AG04449 (cell line): ENCODE data around the gene LMLN.
A peak's percentile ranks its signal among the peaks of the same experiment; 100 is the strongest.

Experiments
- CTCF ChIA-PET: fragments of 350-600 bp; formaldehyde crosslinking; extraction: SDS; loops from one replicate; lab custom pipeline; 2021; ENCODE audit warnings: antibody characterized with exemption; lab: Yijun Ruan, JAX
- POLR2A ChIA-PET: fragments of 400-600, 350-600 bp; formaldehyde crosslinking; extraction: SDS; loops from one replicate; lab custom pipeline; 2020; ENCODE audit warnings: antibody characterized with exemption, inconsistent platforms; lab: Yijun Ruan, JAX
- DNase-seq: peaks from one replicate; pipeline ENCODE4 v3.0.0-alpha.2; 2010; ENCODE audit warnings: low read depth, low spot score
- H3K4me3 ChIP-seq: 2 replicates; pipeline ENCODE4 v1.5.1; 2011; ENCODE audit warnings: low read depth, mild to moderate bottlenecking, control low read depth, low read length
- CTCF ChIP-seq: IDR thresholded peaks from one replicate; pipeline ENCODE4 v1.5.1; 2011; ENCODE audit warnings: mild to moderate bottlenecking, moderate library complexity, low read length, control low read depth, inconsistent platforms; ENCODE audit not compliant: insufficient read depth; ENCODE audit errors: missing control alignments

The LMLN gene

GRCh38 chr3:198062068-198062465 is 102.0 kb downstream of the LMLN start:
- TF ChIP-seq CTCF: no peak
- CTCF ChIA-PET: interaction anchor here (1.8 to 2.5 kb wide), 2 partner anchors 10 to 18 kb away, joined by 3 to 7 read pairs; no protein-coding TSS in a partner anchor
- no peak for DNase-seq
- no peak overlapping the region for H3K4me3 ChIP-seq
- POLR2A ChIA-PET: no interaction called here

GRCh38 chr3:198064420-198064819 is 104.4 kb downstream of the LMLN start:
- CTCF ChIA-PET: interaction anchor here (3.0 kb wide), 1 partner anchor 16 kb away, joined by 13 read pairs; no protein-coding TSS in a partner anchor

GRCh38 chr3:198065897-198066296 is 105.9 kb downstream of the LMLN start:
- no peak for DNase-seq
- no peak for TF ChIP-seq CTCF
- H3K4me3 ChIP-seq: no peak overlapping the region
- ChIA-PET POLR2A (no interaction called here), CTCF (interaction anchor here (3.0 kb wide), 1 partner anchor 15 kb away, joined by 13 read pairs; no protein-coding TSS in a partner anchor)

More at GRCh38 chr3:198064420-198064819, 104.4 kb downstream of the LMLN start:
- H3K4me3 ChIP-seq: no peak overlapping the region
- POLR2A ChIA-PET: no interaction called here
- no peak for DNase-seq
- TF ChIP-seq CTCF: no peak

GRCh38 chr3:198067416-198067815 is 107.4 kb downstream of the LMLN start:
- POLR2A ChIA-PET: interaction anchor here (0.7 kb wide), 1 partner anchor 14 kb away, joined by 3 read pairs; no protein-coding TSS in a partner anchor
- DNase-seq: no peak
- no peak for TF ChIP-seq CTCF
- CTCF ChIA-PET: interaction anchor here (3.0 kb wide), 1 partner anchor 13 kb away, joined by 13 read pairs; no protein-coding TSS in a partner anchor
- no peak overlapping the region for H3K4me3 ChIP-seq

GRCh38 chr3:198070871-198071270 is 110.9 kb downstream of the LMLN start:
- no peak overlapping the region for H3K4me3 ChIP-seq
- DNase-seq: no peak
- CTCF ChIA-PET: interaction anchor here (3.8 kb wide), 1 partner anchor 9 kb away, joined by 23 read pairs; no protein-coding TSS in a partner anchor
- TF ChIP-seq CTCF: no peak
- POLR2A ChIA-PET: no interaction called here

- ChIA-PET POLR2A (no interaction called here), CTCF (interaction anchor here (0.8 to 3.8 kb wide), 5 partner anchors 9 to 113 kb away, joined by 3 to 23 read pairs (median 5); a partner anchor contains a TSS)
- peak; percentile 98 for DNase-seq
- peak; percentile 35 for TF ChIP-seq CTCF
- H3K4me3 ChIP-seq: no peak overlapping the region
Observed at GRCh38 chr3:198071602-198072287, 111.7 kb downstream of the LMLN start.
